Dedifferentiated amniotic fluid mesenchymal stem cell (primary cell): ENCODE measurements around the gene RNF39.

Experiments used
- DNase-seq: peaks from one replicate; pipeline ENCODE4 v3.0.0-alpha.2; 2016; ENCODE audit errors: extremely low spot score

Gene RNF39

DNA sequence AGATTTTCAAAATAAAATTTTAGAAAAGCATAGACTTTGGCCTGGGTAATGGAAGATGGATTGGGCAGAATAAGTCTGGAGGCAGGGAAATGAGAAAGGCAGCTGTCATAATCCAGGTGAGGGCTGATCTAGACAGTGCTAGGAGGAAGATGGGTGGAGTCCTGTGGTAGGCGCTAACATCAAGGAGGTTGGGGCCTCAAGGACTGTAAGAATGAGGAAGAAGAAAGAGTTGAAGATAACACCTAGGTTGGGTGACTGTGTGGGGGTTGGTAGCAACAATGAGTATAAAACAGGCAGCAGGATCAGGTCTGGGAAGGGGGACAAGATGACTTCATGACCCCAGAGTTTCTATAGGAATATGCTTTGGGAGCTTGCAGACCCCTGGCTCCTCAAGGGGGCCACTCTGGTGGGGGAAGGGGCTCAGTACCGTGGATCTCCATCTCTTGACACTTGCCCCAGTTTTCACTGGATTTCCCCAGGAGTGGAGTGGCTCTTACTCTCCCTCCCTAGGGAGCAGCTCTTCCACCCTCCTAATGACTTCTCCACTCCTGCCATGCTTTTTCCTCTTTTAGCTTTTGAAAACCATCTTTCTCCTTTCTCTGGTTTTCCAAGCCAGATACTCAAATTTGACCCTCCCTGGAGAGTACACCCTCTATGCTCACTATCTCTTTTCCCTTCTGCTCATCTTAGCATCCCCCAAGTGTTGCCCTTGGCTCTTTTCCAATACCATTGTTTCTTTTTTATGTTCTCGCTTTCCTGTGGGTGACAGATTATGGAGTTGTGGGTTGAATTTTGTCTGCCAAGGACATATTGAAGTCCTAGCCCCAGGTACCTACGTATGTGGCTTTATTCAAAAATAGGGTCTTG lies 22.6 kb upstream of the RNF39 start:
- no peak for DNase-seq

DNA sequence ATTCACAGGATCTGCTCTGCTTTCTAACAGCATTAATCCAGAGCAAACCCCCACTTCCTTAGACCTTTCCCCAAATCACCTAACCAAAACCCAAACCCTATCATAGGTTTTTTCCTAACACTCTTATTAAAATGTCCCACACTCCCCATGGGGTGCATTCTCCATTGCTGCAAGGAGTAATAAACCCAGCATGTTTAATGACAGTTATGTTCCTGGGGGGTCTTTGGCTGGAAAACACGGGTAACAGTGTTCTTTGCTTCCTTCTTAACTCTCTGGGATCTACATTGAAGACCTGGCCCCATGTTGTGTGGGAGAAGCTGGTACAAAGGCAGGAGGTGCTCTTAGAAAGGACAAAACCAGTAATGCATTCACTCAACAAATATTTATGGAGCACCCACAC lies 21.3 kb upstream of the RNF39 start:
- no peak for DNase-seq

DNA sequence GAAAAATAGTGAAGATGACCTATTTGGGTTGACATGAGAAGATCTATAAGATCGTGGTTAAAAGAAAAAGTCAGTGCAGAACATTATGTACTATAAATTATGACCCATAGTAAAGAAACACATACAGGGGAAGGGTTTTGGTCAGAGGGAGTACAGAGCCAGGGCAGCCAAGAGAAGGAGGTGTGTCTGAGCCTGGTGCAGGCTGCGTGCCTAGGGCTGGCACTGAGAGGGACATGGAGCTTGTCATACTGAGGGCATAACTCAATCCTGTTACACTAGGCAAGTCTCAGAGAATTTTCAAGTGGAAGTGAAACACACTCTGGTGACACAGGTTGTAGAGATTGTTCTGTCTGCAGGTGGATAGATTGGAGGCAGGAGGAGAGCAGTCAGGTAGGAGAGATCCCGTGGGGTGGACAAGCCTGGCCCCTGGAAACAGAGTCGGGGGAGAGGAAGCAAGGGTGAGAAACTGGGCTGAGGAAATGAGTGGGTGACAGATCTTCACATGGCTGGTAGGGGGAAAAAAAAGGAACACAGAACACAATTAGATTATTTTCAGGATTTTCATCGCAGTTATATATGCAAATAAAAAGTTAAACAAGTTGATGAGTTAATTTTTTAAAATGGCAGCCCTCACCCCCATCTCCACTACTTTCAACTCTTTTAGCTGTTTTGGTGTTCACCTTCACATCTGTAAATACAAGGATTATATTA lies 18.5 kb upstream of the RNF39 start:
- no peak for DNase-seq

DNA sequence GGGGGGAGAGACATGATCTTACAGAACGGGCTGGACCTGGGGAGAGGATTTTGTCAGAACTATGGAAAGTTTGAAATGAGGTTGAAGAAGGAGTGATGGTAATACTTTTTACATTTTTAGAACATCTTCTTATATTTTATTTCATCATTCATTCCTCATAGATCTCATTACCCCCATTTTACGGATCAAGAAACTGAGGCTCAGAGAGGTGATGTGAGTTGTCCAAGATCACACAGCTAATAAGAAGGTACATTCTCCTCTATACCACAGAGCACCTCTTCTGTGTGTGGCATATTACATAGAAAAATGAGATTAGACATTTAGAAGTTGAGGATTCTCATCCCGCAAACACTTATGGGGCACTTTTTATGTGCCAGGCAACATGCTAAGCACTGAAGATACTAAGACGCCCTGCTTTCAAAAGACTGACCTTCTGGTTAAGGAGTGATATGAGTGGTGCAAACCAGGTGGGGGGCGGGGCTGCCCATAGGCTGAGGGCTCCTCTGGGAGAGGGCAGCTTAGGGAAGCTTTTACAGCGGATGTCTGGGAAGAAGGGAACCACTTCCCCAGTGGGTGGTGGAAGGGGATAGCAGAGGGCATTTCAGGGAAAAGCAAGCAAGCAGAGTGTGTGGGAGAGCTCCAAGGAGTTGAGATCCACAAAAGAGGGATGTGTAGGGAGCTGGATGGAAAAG lies 17.4 kb upstream of the RNF39 start:
- no peak for DNase-seq

DNA sequence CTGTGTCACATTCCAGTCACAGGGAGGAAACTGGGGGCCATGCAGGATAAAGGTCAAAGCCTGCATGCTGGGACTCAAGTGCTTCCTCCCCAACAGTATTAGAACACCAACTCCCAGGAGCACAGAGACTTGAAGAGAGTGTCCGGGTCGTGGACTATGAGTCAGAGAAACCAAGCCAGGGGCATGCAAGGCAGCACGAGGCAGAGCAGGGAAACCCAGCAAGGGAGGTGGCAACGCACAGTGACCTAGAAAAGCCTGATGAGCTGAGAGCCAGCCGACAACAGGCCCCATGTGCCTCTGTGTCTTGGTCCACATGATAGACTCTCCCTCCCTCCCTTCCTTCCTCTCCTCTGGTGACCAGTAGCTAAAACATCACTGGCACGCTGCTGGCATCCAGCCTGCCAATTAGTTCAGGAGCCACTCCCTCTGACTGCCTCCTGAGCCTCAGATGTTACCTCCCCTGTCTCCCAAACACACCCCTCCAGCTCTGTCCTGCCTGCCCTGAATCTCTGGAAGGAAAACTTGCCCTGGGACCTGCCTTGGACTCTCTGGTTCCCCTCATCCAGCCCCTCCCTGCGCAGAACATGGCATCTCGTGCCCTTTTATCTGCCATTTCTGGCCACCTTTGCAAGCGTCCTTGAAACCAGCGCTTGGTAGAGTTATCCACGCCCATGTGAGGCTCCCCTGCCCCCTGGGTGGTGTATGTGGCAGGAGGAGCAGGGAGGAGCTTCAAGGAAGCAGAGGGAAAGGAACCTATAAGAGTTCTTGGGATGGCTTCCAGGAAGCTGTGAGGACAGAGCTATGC lies 16.2 kb upstream of the RNF39 start:
- peak; percentile 54 for DNase-seq

DNA sequence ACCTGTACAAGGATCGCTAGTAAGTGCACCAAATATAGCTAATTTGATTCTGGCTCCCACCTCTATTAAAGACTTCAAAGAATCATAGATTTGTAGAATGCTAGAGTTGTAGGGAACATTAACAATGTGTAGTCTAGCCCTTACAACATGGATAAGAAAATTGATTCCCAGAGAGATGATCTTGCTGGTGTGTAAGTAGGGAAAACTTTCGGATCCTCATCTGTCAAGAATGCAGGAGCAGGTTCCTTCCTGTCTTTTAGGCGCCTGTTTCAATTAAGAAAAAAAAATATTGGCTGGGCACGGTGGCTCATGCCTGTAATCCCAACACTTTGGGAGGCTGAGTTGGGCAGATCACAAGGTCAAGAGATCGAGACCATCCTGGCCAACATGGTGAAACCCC lies 12.3 kb upstream of the RNF39 start:
- DNase-seq, result no peak

DNA sequence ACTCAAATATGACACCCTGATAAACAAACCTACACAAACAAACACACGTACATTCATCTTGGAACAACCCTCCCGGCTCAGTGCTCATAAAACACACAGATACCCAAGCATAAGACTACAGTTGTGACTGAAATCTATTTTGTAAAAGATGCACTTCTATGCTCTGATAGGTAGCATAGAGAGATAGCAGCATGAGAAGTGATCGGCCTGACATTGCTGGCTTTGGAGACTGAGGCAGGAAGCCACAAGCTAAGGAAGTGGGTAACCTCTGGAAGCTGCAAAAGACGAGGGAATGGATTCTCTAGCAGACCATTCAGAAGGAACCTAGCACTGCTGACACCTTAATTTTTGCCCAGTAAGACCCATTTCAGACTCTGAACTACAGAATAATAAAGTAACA lies 1.6 kb upstream of the RNF39 start:
- no peak for DNase-seq

DNA sequence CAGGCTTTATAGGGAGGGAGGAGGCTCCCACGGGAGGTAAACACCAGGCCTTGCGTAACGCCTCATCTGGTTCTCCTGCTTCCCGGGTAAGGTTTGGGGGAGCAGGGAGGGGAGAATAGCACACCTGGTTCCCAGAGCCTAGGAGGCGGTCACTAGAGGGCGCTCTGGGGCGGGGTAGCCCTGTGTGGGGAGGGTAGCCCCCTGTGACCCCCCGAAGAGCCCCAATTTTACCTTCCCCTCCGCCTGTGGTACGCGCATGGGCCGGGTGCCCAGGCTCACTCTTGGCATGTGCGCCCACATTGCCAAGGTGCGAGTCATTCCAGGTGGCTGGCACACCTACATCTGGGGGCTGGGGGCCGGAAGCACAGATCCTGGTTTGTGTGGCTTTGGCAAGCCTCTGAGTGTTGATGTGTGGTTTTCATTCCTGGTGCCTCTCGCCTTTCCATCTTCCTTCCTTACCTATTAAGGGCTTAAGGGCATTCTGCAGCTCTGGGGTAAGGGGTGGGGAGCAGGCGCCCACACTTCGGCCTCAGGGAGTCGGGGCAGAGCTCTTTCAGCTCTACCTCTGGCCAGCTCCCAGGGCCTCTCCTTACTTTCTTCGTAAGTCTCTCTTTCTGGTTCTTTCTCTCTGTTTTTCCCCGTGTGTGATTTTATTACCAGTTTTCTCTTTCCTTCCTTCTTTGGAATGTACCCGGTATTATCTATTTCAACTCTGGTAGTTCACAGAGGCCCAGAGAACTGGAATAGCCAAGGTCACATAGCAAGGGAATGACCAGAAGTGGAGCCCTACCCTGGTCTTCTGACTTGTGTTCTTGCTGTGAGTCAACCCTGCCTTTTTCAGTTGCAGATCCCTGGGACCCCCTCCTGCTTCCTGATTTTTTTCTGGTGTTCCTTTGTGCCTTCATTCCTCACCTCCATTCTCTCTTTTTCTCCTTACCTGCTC lies 492 bp upstream of the RNF39 start:
- DNase-seq, result no peak

DNA sequence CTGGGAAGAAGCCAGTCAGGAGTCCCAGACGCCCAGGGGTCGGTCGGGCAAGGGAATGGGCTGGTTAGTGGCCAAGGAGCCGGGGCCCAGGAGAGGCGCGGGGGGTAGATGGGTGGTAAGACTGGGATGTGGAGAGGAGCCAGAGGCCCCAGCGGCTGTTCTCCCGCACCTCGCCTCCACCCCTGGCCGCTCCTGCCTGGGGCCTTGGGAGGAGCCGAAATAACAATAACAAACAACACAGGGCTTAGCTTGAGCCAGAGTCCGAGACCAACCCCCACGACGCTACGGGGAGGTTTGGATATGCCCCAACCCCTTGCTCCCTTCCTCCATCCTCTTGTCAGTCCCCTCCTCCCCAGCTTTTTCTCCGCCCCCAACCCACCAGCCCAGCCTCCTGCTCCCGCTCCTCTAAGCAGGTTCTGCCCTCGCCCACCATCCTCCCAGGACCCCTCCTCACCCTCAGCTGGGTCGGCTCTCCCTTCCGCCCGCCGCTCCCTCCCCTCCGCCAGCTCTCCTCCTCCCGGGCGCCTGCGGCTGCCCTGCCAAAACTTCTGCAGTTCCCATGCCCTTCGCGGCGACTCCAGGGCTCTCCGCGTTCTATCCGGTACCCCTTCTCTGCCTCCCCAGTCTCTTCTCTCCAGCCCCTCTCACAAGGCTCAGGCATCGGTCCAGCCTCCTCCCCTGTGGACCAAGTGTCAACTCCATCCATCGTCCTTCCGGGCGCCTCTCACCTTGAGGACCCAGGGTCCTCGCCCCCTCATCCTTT lies 1.1 kb downstream of the RNF39 start:
- DNase-seq, result no peak

DNA sequence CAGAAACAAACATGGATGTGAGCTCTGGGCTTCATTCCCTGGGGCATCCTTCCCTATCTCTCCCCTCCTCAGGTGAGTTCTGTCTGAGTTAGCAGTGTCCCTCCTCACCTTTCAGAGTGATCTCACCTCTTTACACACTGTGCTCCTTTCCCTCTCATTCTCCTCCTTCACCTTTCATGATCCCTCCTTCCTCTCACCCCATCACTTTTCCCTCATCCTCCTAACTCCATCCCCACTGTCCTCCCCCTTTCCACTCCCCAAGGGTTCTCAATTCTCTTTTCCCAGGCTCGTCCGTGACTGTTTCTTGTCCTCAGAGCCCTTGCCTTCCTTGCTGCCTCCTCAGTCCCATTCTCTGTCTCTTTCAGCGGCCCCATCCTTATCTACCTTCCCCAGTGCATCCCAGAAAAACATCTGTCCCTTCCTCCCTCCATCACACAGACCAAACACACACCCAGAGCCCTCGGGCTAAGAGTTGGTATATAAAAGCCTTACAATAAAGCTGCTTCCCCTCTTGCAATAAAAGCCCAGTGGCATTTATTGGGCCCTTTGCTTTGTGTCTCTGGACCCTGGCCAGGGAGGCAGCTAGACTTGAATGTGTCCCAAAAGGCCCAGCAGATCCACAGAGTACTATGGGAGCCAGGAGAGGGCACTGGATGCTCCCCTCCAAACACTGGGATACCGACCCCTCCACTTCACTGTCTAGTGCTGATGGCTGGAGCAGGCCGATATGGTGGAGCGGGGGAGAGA lies 1.9 kb downstream of the RNF39 start:
- no peak for DNase-seq

DNA sequence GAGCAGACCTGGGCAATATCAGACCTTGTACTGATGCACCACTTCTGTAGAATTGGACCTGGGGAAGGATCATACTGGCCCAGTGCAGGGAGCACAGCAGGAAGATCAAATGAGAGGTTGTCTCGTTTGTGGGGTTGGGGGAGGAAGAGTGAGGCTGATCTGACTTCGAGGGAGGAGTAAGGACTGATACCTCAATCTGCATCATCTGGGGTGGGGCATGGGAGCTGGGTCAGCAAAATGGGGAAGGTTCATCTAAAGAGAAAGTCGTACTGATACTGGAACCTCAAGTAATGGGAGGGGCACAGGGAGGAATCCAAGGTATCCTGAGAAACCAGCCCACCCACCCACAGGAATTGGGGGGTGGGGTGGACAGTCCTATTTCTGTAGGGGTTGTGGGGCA lies 3.7 kb downstream of the RNF39 start:
- DNase-seq, result no peak

DNA sequence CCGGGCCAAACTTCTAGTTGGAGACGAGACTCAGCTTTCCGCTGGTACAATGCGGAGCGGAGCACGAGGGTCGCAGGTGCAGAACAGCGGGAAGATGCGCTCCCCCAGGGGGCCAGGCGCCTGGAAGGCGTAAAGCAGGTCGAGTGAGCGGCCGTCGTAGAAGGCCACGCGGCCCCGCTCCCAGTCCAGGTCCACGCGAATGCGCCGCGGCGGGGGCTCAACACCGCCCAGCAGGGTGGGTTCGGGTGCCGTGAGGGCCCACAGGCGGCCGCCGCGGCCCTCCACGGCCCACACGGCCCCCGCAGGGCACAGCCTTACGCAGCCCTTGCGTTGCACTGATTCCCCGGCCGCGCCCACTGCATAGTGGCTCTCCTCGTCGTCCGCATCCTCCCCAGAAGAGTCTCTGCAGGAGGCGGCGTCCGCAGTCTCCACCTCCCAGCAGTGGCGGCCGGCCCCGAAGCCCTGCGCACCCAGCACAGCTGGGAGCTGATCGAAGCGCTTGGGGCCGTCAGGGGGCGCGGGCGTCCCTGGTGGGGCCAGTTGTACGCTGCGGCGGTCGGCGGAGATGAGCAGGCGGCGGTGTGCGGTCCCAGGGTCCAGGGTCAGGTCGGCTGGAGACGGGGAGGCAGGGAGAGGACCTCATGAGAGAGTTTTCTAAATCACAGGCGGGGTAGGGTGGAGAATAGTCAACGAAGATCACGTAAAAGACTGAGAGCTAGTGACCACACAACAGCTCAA lies 4.3 kb downstream of the RNF39 start:
- no peak for DNase-seq

DNA sequence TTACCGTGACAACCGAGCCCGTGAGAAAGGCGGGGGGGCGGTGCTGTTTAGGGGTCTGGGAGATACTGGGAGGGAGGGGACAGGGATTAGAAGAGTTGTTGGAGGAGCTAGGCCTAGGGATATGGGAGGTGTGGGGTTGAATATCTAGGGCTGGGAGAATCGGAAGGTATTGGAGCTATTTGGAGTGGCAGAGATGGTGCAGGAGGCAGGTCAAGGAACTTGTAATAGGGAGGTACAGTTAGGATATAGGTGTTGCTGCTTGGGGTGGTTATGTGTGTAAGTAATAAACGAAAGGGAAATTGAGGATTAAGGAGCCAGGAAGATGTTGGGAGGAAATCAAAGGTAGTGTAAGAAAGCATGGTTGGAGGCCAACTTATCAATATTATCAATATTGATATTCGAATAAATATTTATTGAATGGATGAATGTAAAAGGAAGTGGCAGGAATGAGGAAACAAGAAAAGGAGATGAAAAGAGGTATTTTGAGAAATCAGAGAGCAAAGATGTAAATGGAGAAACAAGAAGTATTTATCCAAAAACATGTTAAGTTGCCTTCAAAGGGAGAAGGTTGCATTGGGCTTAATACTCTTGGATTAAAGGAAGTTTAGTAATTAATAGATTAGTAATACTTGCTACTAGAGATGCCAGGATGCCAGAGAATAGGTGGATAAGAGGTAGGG lies 8.0 kb downstream of the RNF39 start:
- no peak for DNase-seq

DNA sequence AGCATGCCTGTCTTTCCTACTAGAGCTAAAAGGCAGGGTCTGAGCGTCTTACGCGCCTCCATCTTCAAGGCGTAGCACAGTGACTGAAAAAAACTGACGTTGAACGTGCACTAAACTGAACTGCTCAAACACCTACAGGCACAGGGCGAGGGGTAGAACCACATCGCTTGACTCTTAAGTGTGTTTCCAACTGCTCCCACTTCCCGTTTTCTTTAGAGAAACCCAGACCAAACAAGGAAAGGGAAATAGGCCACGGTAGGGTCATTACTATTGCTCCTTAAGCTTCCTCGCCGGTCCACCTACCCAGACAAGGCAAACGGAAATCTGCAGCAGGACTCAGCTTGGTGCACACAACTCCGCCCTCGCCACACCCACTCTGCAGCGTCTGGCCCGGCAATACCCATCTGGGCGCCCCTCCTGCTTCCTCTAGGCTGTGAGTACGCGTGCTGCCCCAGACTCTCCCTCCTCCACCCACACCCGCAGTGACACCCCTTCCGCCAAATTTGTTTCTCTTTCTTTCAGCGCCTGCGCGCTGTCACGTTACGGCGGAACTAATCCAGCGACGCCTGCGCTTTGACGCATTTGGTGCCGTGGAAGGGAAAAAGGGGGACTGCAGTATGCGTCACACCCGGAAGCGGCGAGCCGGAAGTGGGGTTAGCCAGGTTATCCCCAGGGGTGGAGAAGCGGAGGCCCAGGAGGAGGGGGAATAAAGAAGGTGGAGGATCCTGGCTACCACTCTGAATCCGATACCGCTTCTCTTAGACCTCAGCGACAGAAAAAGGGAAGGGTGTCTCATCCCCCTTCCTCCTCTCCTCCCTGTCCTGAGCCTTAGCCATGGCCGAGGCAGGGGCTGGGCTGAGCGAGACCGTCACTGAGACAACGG lies 8.8 kb downstream of the RNF39 start, which contains the start of gene PPP1R11:
PPP1R11 (plus strand) TSS at position 622 of the 883 bp plus-strand sequence; CDS start at position 835, 213 bp downstream.
- peak; percentile 99 for DNase-seq

DNA sequence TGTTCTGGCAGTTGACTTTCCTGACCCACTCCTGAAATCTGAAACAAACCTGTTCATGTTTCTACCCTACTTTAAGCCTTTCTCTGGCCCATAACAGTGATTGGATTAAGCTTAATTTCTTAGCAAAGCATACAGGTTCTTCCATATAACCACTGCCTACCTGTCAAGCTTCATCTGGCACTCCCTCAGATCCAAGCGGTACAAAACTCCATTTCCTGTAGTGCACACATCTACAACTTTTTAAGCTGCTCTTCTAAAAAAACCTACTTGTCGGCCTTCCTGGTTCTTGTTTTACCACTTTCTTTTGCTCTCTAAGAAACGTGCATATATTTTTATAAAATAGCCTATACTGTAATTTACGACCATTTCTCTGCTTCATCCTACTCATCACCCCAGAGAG lies 9.5 kb downstream of the RNF39 start:
- no peak for DNase-seq

DNA sequence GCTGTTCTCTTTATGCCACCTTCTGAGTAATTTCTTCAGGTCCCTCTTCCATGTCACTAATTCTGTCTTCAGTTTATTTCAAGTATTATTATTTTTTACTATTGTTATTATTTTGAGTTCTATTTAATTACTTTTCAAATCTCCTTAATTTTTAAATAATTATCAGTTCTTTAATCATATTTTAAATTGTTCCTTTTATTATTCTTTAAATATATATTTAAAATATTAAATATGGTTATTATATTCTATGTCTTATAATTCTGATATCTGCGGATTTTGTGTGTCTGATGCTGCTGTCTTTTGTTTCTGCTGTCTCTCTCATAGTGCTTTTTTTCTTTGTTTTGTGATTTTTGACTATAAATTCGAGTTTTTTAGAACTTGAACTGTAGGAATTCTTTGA lies 12.3 kb downstream of the RNF39 start:
- no peak for DNase-seq
